HG02973 (cell line): ENCODE measurements around the gene BBC3.

Experiments
- ATAC-seq: cut with Tn5 transposase; IDR thresholded peaks from one replicate; pipeline ENCODE4 v1.9.1; 2021; ENCODE audit warnings: moderate library complexity; ENCODE audit not compliant: unreplicated experiment

The BBC3 gene

GRCh38 chr19:47203254-47203653 is 27.7 kb downstream of the BBC3 start:
- ATAC-seq: no peak

GRCh38 chr19:47200530-47200929 is 30.5 kb downstream of the BBC3 start:
- ATAC-seq: no peak

- no peak for ATAC-seq
Observed at GRCh38 chr19:47197141-47197540, 33.9 kb downstream of the BBC3 start.

- ATAC-seq: no peak
Observed at GRCh38 chr19:47195434-47195833, 35.6 kb downstream of the BBC3 start.

GRCh38 chr19:47190167-47190727 is 40.8 kb downstream of the BBC3 start:
- ATAC-seq: no peak

GRCh38 chr19:47188507-47189033 is 42.4 kb downstream of the BBC3 start:
- no peak for ATAC-seq

DNA sequence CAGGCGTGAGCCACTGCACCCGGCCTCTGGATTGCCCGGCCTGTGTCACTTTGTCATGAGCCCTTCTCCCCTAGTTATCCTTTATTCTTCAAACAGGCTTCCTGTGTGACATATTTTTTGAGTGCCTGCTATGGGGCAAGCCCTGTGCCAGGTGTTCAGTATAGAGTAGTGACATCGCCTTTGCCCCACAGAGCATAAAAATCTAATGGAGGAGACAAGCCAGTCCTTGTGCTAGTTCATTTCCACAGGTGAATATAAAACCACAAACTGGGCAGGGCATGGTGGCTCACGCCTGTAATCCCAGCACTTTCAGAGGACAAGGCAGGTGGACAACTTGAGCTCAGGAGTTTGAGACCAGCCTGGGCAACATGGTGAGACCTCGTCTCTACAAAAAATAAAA is 43.2 kb downstream of the BBC3 start:
- no peak for ATAC-seq

GRCh38 chr19:47187335-47187655 is 43.7 kb downstream of the BBC3 start:
- ATAC-seq: no peak

DNA sequence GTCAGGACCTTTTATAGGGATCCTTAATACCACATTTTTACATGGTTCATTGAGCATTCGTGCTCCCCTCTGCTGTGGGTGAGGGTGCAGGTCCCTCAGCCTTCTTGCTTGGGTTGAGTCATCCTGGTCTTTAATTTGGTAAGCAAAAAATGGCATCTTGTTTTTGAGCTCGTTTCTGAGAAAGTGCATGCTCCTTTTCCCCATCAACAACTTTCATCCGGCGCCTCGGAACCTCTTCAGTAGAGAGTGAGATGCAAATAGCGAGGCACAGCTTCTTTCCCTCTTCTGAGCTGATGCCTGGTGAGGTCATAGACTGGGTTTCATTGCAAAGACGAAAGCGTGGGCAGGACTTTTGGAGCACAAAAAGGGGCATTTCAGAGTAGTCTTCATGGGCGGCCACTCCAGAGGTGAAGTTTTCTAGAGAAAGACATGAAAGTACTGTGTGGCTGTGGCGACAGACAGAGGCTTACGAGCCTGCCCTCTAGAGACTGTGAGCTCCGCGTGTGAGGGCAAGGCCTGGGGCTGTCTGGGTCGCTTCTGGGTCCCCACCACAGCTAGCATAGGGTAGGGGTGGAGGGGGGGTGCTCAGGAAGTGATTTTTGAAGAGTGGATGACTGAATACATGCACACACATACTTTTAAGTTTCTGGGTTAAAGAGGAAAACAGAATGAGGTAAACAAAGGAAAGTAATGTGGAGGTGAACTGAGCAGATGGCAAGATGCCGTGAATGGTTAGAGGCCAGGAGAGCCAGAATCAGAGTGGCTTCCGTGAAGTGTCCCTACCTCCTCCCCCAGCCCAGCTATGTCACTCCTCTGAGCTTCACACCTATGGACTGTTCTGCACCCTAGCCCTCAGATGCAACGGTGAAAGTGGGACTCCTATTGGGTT is 44.3 kb downstream of the BBC3 start:
- ATAC-seq: peak; percentile 76

DNA sequence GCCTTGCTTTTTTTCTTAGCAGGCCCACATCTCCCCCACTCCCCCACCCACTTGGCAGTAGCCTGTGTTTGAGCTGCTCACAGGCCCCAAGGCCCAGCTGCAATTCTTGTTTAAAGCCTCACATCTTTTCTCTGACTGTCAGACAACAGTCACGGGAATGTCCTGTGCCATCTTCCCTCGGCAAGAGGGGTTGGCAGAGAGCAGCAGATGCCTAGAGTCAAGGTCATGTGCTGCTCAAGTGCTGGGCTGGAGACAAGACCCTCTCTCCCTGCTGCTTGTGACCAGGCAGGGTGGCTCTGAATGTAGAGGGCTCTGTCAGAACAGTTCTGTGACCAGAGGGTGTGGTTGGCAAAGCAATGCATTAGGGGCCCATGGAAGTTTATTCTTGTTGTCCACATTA is 47.4 kb downstream of the BBC3 start:
- ATAC-seq: no peak

- no peak for ATAC-seq
Observed at GRCh38 chr19:47179653-47180310, 51.2 kb downstream of the BBC3 start.

GRCh38 chr19:47176627-47177090 is 54.3 kb downstream of the BBC3 start:
- ATAC-seq: no peak

DNA sequence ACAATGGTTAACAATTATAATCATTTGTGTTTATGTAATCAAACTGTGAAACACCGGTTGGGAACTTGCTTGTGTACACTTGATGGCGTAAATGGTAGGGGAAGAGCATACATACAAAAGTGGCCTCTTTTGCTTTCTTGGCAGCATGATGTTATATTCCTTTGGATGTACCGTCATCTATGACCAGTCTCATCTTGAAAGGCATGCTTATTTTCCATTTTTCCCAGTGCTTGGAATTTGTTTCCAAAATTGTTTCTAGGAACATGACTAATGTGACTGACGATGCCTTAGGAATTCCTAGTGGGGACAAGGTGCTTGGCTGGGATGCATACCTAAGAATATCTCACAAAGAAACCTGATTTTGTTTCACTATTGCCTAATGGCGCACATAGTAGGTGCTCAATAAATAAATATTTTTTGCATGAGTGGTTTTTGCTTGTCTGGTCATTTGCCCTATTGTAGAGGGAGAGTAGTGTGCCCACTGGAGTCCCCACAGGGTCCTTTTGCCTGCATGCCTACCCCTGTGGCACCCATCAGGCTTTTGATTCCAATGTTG is 54.9 kb downstream of the BBC3 start:
- no peak for ATAC-seq

DNA sequence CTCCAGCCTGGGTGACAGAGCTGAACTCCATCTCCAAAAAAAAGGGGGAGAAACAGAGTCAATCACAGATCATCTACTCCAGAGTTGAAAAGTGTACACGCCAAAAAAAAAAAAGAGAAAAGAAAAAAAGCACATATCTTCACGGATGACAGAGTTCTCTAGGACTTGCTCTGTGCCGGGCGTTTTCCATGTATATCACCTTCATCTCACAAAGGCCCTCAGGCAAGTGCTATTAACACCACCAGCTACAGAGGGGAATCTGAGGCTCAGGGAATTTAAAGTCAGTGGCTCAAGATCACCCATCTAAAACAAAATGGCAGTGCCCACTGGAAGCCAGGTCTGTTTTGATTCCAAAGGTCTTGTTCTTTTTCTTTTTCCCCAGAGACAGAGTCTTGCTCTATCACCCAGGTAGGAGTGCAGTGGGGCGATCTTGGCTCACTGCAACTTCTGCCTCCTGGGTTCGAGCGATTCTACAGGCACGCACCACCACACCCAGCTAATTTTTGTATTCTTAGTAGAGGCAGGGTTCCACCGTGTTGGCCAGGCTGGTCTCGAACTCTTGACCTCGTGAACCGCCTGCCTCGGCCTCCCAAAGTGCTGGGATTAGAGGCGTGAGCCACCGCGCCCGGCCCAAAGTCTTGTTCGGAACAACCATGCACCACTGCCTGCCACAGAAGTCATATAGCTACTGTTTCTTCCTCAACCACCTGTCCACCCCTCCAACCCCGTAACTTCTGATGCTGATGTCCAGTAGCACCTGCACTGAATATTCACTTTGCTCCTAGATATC is 58.1 kb downstream of the BBC3 start:
- ATAC-seq: no peak
